GM21723 (cell line): ENCODE data around the gene FAM110D.

Experiments
- ATAC-seq: cut with Tn5 transposase; IDR thresholded peaks from one replicate; pipeline ENCODE4 v1.9.1; 2021; ENCODE audit warnings: mild to moderate bottlenecking, moderate library complexity; ENCODE audit not compliant: unreplicated experiment

Gene FAM110D

DNA sequence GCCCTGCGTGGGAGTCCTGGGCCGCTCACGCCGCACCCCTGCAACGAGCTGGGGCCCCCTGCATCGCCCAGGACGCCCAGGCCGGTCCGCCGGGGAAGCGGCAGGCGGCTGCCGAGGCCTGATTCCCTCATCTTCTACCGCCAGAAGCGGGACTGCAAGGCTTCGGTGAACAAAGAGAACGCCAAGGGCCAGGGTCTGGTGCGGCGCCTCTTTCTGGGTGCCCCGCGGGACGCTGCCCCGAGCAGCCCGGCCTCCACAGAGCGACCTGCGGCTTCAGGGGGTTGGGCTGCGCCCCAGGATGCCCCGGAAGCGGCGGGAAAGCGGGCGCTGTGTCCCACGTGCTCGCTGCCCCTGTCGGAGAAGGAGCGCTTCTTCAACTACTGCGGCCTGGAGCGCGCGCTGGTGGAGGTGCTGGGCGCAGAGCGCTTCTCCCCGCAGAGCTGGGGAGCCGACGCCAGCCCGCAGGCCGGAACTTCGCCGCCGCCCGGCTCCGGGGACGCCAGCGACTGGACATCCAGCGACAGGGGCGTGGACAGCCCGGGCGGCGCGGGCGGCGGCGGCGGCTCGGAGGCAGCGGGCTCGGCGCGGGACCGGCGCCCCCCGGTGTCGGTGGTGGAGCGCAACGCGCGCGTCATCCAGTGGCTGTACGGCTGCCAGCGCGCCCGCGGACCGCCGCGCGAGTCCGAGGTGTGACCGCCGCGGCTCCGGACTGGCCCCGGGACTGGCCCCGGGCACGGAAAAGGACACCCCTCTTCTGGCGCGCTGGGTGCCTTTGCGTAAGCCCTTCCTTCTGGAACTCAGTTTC lies 2.7 kb downstream of the FAM110D start:
- ATAC-seq: no peak

DNA sequence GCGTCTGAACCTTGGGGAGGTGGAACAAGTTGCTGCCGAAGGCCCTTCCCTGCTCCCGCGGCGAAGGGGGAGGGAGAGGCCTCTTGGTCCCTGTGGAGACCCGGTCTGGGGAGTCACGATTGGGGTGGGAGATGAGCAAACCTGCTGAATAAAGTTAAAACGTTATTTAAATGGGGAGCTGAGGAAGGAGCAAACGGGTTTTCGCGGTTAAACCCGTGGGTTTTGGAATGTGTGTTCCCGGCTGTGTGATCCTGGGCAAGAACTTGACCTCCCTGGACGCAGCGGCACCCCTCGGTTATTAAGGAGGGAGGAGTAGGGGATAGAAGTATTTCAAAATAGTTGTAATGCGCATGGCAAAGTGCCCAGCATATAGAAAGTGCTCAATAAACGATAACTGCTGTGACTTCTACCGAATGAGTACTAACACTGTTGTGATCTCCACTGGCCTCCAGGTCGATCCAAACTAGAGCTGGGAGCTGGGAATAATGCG lies 3.4 kb downstream of the FAM110D start:
- no peak for ATAC-seq

DNA sequence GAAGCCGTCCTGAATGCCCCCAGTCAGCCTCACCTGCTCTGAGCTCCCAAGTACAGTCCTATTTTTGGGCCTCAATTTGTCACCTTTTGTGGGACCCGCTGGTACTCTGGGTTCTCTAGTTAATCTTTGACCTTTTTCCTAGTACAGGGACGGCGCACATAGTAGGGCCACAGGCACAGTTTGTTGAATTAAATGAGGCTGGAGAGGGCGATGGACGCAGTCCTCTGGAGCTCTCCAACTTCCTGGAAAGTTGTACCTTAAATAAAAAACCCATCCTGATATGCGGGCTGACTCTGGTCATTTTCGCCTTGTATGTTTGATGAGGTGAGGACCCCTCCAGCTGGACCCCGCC lies 4.8 kb downstream of the FAM110D start:
- no peak for ATAC-seq

DNA sequence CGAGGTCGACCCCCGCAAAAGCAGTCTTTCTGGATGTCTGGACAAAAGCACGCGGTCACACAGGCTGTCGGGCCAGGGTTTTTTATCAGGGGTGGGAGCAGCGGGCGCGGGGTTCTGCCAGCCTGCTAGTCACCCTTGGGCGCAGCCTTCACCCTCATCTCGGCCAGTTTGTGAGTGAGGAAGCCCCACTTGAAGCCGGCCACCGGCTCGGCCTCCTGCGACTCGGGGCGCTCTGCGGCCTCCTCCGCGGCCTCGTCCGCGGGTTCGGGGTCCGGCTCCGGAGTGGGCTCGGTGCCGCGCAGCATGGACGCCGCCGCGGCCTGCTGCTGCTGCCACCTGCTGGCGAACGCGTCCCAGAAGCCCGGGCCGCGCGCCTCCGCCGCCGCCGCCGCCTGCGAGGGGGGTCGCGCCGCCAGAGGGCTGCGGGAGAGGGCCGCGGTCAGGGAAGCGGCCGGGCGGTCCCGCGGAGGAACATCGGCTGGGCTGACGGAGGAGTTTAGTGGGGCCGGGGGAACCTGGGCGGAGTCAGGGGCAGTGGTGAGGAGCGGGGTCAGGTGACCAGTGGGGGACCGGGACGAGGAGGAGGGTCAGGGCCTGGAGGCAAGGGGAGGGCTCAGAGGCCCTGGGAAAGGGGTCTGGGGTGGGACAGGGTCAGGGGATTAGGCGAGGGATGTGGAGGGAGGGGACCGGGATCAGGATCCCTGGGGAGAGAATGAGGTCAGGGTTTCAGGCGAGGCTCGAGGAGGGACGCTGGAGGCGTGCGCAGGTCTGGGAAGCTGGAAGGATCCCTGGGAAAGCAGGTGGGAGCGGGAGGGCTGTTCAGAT lies 5.4 kb downstream of the FAM110D start:
- ATAC-seq: no peak

DNA sequence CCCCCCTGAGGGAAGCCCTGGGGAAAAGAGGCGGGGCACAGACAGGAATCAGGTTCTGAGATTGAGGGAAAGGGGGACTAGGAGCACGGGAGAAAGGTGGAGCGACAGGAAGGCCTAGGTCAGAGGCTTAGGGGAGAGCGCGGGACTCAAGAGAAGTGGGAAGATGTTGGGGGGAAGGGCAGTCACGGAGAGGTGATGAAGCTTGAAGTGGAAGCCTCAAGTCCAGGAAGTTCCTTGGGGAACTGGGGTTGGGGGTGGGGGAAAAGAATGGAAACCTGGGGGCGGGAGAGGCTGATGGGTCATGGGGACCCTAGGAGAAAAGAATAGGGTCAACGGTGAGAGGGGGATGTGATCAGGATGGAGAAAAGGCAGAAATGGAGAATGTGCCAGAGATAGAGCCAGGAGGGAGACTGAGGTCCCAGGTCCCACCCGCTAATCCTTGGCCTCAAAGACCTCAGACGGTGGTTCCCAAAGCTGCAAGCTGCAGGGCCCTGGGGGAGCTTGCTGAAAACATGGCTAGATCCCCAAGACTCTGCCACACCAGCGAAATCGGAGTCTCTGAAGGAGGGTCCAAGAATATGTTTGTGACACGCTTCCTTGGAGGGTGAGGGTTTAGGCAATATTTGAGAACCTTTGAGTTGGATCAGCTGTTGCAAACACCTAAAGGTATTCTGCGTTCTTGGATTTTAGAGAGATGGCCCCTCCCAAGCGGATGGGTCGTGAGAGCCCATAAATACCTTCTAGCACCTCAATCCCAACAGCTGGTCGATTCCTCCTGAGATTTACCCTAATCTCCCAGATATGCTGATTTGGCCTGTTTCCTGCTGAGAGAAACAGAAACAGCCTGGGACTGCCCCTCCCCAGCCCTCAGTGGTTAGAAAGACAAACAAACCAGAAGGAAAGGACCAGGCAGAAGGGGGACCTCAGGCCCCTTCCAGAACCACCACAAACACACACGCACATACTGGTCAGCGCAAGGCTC lies 6.3 kb downstream of the FAM110D start:
- ATAC-seq: no peak

DNA sequence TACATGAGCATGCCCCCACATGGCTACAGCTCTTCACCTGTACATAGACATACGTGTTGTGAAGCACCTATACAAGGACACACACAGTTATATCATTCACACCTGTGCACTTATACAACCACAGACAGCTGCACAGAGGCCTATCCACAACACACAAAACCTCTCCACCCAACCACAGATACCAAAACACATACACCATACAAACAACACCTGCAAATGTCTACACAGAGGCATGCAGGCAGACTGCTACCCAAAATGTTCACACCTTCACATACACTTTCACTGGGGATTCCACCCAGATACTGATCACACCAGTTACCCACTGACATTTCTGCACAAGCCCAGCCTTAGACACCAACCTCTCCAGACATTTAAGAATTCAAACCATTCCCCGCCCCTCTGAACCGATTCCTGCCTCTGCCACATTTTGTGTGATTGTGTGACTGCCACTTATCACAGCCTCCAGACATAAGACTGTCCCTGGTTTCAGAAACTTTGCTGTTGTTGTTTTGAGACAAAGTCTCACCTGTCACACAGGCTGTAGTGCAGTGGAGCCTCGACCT lies 7.9 kb downstream of the FAM110D start:
- no peak for ATAC-seq

DNA sequence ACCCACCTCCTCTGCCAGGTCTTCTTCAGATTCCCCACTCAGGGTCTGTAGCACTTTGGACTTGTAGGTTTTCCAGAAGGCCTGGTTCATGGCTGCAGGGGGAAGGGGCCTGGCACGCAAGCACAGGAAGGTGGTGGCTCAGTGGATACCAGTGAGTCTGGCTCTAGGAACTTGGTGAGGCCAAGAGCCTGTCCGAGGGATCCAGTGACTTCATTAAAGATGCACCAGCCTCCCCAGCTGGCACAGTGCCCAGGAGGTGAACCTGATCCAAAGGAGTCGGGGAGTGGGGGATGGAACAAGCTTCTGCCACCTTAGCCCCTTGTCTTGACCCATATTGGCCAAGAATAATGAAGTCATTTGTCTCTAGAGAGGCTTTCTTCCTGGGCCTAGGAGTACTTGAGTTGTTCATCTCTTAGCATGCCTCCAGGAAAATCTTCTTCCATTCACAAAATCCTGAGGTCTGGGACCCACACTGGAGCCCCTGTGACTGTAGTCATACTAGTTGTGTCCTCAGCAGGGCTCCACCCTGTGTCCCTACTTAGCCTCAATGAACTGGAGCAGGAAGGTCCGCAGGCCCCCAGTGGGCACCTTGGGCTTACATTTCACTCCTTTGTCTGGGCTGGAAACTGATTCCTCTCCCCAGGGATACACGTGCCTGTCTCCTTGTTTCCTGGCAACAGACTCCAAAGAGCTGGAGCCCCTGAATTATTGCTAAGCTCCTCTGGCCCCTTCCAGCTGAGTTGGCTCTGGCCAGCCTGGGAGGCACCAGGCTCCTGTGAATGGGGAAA lies 9.7 kb downstream of the FAM110D start, which contains the start of gene C1orf232:
C1orf232 (minus strand) TSS at position 554 of the 788 bp plus-strand sequence; CDS start at position 90, 464 bp downstream.
- ATAC-seq: no peak

DNA sequence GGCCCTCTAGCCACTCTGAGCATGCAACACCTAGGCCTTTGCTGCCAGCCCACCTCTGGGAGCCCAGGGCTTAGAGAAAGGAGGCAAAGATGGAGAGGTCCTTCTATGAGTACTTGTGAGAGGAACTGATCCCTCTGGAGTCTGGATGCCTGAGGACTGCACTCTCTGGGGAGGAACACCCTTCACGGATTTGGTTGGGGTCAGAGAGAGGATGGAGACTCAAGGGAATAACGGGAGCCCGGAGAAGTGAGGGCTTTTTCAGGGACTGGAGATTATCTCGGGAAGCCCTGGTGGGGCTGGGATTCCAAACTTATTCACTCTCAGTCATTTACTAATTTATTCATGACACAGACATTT lies 10.3 kb downstream of the FAM110D start:
- no peak for ATAC-seq

DNA sequence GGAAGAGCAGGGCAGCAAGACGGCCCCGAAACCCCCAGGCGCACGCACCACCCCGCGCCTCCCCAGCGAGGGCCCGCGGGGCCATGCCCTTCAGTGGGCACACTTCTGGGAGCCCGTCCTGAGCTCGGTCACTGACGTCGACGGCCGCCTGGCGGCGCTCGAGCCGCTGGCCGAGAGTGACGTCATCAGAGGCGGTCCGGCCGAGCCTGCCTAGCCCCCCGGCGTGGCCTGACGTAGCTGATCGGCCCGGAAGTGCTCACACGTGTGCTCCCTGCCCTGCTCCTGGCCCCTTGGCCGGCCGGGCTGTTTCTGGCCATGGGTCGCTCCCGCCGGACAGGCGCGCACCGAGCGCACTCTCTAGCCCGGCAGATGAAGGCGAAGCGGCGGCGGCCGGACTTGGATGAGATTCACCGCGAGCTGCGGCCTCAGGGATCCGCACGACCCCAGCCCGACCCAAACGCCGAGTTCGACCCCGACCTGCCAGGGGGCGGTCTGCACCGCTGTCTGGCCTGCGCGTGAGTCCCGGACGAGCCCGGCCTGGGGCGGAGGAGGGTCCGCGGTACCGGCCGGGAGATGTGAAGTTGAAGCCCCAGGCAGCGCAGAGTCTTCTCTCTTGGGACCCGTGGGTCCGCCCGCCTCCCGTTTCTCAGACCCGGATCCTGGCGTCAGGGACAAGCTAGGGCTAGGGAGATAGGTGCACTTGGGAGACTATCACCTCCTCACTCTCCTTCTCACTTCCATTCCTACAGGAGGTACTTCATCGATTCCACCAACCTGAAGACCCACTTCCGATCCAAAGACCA lies 11.0 kb downstream of the FAM110D start, which contains the start of gene ZNF593:
ZNF593 (plus strand) TSS at position 240 of the 803 bp plus-strand sequence; CDS start at position 316, 76 bp downstream.
- ATAC-seq: peak; percentile 92

DNA sequence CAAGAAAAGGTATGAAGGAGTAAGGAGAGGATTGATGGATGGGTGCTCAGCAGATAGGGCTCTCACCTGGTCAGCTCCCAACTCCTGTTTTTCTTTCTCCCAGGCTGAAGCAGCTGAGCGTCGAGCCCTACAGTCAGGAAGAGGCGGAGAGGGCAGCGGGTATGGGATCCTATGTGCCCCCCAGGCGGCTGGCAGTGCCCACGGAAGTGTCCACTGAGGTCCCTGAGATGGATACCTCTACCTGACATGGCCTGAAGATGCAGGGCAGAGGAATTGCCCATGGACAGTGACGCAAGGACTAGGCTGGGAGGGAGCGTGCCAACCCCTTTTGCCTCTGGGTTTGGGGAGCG lies 11.6 kb downstream of the FAM110D start:
- ATAC-seq: no peak

DNA sequence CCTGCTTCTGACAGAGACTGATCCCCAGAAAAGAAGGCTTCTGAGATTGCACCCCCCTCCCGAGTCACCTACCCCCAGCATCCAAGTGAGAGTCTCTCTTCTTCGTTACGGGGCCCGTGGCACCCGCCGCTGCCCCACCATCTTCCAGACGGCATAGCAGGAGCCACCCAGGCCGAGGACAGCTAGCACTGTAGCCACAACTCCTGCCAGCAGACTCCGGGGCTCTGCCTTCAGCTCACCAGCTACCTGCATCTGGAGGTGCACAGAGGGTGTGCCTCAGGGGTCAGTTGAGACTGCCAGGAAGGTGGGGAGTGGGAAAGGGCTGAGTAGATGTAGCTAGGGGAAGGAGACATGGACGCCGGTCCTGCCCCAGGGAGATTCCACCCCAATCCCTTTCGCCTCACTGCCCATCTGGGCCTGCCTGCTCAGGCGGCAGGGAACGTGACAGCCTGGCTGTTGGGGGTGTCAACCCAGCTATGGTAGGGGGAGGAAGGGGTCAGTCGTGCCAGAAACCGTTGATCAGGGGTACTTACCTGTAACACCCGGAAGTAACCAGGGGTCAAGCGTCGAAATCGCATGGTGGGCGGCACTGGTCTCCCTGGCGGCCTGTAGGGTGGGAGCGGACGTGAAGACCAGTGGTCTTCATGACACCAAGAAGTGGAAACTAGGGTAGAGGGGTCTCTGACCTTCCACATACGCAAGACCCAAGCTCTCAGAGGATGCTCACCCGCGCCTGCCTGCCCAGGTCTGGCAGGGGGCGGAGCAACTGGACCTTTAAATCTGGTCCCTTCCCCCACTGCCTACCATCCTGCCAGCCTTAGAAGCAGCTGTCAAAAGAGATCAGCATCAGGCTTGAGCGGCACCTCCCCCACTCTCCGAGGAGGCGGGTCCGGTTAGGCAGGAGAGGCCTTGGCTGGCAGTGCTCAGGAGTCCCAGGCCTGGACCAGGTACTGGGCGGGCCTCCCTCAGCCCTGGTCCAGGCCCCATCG lies 12.5 kb downstream of the FAM110D start, which contains the start of gene ZNF593OS:
ZNF593OS (minus strand) TSS at position 749 of the 989 bp plus-strand sequence; CDS start at position 578, 171 bp downstream.
- no peak for ATAC-seq

DNA sequence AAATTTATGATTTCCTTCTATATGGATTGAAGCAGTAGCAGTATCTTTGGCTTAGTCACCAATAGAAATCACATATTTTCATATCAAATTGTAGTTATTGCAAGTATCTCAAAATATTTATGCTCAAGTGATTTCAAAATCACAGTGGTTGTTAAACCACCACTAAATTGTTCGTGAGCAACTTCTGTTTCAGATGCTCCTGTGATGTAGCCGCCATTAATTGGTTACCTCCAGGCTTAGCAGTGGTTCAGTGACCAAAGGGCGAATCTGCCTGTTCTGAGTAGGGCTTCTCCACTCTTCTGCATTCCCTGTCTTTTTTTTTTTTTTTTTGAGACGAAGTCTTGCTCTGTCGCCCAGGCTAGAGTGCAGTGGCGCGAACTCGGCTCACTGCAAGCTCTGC lies 16.5 kb downstream of the FAM110D start:
- no peak for ATAC-seq

DNA sequence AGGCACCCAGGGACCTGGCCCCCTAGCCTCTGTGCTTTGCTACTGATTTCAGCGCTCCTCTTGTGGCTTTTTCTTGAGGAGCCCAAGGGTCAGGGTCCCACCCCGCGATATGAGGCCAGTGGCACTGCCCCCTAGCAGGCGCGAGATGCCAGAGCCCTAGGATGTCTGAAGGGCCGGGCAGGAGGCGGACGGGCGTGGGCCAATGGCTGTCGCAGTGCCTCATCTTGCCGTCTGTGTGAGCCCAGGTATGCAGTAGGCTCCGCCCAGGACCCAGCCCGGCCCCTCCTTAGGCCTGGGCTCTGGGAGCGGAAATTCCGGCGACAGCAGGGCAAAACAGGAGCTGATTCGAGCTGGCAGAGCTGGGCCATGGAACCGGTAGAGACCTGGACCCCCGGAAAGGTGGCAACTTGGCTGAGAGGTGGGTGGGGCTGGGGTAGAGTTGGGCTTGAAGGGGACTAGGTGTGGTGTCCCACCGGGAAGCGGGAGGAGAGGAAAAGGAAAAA lies 18.4 kb downstream of the FAM110D start, which contains the start of gene CNKSR1:
CNKSR1 (plus strand) TSS at position 310 of the 503 bp plus-strand sequence; CDS start at position 367, 57 bp downstream.
- no peak for ATAC-seq

DNA sequence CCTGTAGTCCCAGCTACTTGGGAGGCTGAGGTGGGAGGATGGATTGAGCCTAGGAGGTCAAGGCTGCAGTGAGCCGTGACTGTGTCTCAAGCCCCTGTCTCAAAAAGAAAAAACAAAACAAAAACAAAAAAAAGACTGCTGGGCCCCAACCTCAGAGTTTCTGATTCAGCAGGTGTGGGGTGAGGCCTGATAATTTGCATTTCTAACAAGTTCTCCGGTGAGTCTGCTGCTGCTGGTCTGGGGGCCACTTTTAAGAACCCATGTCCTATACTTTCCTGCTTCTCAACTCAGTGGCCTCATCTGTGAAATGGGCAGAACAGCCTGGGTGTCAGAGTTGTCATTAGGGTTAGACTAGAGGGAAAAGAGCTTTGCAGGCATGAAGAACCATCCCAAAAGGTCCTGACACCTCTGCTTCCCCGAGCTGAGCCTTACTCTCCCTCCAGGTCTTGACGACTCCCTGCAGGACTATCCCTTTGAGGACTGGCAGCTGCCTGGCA lies 21.2 kb downstream of the FAM110D start:
- ATAC-seq: no peak

DNA sequence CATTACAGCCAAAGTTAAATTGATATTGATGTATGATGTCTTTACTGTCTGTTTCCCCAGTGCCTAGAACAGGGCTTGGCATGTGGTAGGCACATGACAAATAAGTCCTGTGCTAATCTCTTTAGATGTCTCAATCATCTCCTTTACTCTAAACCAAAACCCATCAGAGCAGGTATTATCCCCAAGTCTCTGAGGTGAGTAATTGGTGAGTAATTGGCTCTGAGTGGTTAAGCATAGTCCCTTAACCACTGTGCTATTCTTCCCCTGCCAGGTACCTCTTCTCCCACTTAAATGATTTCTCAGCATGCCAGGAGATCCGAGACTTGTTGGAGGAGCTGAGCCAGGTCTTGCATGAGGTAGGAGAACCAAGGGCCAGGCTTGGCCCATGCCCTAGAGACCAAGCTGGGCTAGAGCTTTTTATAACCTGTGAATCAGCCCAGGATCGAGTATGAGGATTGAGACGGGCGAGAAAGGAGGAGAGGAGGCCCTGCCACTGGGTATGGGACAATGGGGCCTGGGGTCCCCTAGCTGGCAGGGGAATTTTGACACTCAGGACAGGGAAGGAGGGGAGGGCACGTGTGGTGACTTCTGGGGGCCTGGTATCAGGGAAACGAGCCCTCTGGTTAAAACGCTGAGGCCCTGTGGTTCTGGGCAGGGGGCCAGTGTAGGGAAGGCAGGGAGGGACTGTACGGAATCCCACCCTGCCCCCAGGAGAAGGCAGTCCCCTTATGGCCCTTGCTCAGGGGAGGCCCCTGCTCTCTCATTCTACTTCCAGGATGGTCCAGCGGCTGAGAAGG lies 22.9 kb downstream of the FAM110D start:
- no peak for ATAC-seq

DNA sequence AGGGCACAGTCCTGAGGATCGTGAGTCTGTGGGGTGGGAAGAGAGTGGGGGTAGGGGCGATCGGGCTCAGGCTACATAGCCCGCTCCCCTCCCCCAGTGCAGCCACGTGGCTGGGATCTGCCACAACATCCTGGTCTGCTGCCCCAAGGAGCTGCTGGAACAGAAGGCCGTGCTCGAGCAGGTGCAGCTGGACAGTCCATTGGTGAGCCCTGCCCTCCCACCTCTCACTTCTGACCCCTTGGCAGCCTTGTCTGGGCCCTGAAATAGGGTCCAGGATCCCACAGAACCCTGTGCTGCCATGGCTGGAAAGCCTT lies 23.5 kb downstream of the FAM110D start:
- ATAC-seq: no peak
